ENCODE measurements around the gene FASTKD2.
"Not testable (repeated sequence)": the region's sequence is repeated elsewhere in the genome, so short reads cannot be mapped to it uniquely, and the experiment has no call there.

FASTKD2 gene

DNA sequence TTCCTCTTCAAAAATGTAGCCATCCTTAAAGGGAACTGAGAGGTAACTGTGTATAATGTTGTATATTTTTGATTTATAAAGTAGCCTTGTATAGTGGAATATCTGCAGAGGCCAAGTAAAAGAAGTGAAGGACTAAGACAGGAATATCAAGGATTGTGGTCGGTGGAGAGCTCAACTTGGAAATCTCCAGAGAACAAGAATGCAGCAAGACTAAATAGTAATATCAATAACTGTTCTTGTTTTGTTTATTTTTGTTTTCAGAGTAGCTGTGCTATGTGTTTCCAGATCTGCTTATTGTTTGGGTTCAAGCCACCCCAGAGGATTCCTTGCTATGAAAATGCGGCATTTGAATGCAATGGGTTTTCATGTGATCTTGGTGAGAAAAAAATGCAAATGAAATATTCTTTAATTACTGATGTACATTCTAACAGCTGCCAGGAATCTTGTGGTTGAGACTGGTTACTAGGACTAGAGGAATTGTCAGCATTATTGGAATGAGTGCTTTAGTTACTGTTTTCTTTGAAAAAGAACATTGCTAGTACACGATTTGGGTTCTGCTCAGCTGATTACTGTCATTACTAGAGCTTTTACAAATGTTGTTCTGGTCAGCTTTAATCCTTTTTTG lies 25.0 kb downstream of the FASTKD2 start:
- no peak for DNase-seq (ENCODE audit: low read depth in 2 of 3, low spot score in 2 of 3)

DNA sequence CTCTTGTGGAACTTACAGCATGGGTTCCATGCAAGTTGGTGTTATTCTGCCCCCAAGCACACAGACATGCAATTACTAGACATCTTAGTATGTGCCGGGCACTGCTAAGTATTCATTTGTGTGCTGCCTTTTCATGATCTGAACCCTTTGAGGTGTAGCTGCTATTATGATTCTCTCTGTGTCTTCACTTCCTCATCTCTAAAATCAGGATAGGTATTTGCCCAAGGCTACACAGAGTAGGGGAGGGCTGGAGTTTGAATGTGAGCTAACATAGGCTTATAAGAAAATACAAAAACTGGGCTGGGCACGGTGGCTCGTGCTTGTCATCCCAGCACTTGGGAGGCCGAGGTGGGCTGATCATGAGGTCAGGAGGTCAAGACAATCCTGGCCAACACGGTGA lies 27.2 kb downstream of the FASTKD2 start:
- no peak for DNase-seq (ENCODE audit: low read depth in 2 of 3, low spot score in 2 of 3)

DNA sequence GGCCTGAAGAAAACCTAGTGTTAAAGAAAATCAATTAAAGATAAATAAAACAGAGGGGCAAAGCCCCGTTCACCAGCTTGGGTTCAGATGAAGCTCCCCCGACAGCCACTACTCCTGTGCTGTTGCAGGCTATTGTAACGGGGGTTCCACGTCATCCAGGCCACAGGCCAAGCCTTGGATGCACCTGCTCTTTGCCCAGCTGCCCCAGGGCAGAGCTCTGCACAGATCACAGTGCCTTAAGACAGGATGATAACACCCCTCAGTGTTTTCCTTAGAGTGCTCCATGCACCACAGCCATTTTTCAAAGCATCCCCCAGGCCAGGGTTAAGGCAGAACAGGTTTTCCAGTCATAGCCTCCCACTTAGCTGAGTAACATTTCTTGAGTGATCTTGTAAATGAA lies 32.0 kb downstream of the FASTKD2 start:
- no peak for DNase-seq (ENCODE audit: low read depth in 2 of 3, low spot score in 2 of 3)

DNA sequence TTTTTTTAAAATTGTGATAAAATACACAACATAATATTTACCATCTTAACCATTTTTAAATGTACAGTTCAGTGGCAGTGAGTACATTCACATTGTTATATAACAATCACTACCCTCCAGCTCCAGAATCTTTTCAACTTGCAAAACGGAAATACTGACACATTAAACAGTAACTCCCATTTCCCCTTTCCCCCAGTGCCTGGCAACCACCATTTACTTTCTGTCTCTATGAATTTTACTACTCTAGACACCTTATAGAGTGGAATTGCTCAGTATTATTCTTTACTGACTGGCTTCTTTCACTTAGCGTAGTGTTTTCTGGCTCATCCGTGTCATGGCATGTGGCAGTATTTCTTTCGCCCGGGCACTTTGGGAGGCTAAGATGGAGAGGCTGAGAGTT lies 32.6 kb downstream of the FASTKD2 start:
- DNase-seq (ENCODE audit: low read depth in 2 of 3, low spot score in 2 of 3) = no peak

DNA sequence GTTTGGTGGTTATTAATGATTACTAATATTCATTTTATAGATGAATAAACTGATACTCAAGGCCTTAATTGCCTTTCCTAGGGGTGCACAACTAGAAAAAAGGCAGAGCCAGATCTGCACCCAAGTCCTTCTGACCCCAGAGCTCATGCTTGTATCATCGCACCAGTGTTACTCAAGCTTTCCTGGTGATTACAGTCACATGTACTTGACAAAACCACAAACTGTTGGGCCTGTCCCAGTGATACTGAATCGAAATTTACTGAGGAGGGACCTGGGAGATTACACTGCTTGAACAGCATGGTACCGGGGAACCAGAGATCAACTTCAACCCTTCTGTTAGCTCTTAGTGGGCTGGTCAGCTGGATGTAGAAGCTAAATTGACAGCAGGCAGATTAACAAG lies 33.7 kb downstream of the FASTKD2 start:
- no peak for DNase-seq (ENCODE audit: low read depth in 2 of 3, low spot score in 2 of 3)

DNA sequence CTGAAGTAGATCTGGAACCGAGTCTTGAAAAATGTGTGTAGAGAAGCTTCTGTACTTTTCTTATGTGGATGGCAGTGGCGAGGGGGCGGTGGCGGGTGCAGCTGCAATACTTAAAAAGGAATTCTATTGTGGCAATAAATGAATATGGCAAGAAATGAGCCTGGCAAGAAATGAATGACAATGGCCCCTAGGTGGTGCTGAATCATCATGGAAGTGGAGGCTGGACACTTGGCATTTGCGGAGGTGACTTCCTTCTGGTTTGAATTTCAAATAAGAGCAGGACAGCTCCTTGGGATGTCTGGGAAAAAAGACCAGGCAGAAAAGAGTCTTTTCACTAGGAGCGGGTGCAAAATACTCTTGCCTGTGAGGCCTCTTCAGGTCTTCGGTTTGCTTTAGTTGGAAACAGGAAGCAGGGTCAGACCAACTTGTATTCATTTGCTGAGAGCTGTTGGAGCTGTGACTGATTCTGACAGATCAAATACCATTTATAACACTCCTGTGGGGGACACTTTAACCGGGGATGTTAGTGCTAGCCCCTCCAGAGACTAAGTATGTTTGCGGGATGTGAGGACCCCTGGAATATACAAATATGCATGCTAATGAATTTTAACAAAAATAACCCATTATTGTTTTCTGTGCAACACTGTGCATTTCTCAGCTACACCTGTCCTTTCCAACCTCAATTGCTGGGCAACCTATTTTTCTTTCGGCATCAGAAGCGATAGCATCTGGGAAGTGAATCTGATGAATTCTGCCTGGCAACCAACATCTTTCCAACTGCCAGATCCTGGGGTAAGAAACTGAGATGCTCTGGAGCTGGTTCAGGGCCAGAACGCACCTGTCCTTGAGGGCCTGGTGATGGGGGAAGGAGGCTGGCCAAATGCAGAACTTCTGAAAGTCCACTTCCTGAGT lies 35.4 kb downstream of the FASTKD2 start:
- no peak for DNase-seq (ENCODE audit: low read depth in 2 of 3, low spot score in 2 of 3)

DNA sequence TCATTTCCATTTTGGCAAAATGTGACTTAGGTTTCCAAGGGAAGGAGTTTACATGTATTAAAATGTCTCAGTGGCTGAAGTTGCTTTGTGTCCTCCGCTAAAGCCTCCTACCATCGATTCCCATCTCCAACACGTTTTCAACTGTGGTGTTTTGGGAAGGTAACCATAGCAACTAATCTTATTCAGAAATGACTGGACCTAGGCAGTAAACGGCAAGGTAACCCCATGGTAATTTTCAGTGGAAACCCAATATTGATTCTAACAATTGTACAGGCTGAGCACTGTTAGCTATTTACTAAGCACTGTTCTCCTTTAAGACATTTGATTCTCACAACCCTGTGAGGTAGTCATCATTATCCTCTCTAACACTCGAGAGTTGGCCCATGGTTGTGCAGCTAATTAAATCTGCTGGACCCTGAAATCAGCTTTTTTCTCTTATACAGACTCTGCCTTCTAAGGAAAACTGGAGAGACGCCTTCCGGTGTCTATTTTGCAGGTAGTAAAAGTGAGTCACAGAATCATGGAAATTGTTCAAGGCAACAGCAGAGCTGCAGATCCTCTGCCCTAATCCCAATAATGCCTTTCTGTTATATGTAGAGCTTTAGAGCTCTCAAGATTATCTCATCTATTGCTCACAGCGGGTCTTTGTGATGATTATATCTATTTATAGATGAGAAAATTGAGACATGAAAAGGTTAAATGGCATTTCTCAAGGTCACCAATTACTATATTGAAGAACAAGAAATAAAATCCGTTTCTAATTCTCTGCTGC lies 36.2 kb downstream of the FASTKD2 start:
- DNase-seq (ENCODE audit: low read depth in 2 of 3, low spot score in 2 of 3) = no peak

DNA sequence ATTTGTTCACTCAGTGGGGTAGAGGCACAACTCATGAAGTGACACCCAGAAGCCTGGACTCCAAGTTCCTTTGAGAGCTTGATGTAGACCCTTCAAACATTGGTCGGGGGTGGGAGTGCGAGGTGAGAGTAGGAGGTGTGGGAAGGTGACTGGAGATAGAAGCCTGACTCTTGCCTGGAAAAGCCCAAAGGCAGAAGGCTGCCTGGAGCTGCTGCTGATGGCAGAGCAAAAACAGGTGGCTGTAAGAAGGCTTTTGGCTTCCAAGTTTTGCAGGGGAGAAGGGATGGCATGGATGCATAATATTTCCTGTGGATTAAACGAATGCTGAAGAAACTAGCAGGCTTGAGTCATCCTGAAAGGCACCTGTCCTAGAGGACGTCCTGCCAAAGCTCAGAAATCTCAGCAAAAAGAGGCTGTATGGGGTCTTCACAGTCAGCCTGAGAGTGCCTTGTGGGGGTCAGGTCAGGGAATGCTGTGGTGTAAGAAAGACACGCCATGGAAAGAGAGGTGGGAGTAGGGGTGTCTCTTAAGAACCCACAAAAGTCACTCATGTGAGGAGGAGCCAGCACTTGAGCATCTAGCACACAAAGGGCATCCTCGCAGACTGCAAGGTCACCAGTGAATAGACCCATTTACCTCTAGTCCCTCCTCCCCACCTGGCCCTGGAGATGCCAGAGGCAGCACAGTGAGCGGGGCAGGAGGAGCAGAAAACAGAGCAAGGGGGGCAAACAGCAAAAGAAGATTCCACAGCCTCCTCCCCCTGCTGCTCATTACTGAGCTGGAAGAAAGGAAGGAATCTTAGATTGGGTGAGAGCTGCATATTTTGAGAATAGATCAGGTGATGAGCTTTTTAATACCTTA lies 37.5 kb downstream of the FASTKD2 start:
- DNase-seq (ENCODE audit: low read depth in 2 of 3, low spot score in 2 of 3) = no peak

DNA sequence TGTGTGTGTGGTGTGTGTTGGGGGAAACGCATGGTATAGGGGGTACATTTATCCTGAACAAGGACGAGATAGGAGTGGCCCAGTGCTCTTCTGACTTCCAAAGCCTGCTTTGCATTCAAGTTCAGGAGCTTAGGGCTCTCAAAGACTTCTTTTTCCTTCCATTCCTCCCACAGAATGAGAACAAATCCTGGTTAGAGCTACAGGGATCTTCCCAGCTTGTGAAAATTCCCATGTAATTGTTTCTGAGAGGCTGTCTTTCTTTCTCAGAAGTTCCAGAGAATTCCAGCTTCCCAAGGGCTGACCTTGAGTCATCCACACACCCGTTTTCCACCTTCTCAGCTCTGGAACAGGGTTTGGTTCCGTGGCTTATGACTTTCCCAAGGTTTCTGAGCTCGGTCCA lies 38.9 kb downstream of the FASTKD2 start:
- no peak for DNase-seq (ENCODE audit: low read depth in 2 of 3, low spot score in 2 of 3)

DNA sequence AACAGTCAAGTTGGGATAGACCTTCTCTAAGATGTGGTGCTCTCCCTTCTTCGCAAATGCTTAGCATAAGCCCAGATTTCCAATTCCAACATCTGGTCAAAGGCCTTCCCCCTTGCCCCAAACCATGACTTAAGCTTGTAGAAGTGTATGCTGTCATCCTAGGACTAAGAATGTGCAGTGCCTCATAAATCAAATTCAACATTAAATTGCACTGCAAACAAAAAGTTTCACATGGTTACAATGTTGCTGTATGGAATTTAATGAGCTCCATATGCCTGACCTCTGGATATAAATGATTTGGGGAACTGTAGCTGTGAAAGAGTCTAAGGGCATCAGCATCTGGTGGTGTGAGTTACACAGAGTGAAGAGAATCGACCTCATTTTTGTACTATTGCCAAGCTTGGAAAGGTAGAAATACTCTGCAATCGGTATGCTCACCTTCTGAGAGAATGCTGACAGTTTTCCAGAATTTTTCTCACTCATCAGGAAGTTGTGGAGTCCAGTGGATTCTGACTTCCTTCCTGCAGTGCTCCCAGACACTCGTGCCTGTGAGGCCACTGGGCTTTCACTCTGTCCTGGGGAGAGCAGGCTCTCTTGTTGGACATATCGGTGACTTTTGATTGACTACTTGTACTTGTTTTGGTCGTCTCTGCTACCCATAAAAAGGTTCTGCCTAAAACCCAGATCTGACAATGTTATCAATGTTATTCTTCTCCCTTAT lies 40.6 kb downstream of the FASTKD2 start:
- no peak for DNase-seq (ENCODE audit: low read depth in 2 of 3, low spot score in 2 of 3)

DNA sequence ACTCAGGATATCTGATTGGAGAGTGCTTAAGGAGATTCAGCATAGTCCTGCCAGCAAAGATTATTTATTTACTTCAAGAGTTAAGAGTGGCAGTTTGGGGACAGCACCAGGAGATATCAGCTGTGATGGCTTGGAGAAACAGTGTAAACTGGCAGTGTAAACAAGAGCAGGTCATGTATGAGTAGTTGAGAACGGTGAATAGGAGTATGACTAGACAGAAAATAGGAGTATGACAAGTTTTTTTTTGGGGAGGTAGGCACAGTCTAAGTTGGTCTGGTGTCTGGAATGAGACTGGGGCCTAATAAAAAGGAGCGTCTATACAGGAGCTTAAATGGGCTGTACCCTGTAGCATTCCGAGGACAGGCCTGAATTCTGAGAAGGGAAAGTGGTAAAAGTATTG lies 42.2 kb downstream of the FASTKD2 start:
- DNase-seq (ENCODE audit: low read depth in 2 of 3, low spot score in 2 of 3) = not testable (repeated sequence)

DNA sequence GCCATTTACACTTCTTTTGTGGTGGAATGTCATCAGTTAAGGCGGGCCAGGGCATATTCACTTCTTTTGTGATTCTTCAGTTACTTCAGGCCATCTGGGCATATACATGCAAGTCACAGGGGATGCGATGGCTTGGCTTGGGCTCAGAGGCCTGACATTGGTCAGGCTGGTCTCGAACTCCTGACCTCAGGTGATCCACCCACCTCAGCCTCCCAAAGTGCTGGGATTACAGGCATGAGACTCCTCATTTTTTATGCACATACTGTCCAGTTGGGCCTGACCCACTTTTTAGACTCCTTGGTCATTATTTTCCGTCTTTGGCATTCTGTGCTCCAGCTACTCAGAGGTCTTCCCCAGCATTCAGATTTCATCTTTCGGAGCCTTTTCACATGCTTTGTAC lies 47.1 kb downstream of the FASTKD2 start:
- DNase-seq (ENCODE audit: low read depth in 2 of 3, low spot score in 2 of 3) = not testable (repeated sequence)

DNA sequence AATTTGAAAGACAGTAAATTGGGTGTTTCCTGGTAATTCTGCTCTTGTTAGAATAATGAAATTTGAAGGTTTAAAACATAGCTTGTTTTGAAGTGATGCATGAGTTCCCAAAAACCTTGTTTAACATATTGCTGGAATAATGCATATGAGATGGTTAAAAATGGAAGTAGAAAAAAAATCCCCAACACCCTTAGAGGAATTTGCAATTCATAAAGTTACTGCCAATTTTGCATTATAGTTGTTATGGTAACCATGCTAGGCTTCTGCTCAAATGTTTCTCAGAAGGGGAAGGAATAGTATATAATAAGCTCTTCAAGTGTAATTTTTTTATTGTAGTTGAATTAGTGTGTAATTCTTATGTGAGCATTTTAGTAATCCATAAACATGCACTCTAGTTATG lies 49.1 kb downstream of the FASTKD2 start:
- no peak for DNase-seq (ENCODE audit: low read depth in 2 of 3, low spot score in 2 of 3)

DNA sequence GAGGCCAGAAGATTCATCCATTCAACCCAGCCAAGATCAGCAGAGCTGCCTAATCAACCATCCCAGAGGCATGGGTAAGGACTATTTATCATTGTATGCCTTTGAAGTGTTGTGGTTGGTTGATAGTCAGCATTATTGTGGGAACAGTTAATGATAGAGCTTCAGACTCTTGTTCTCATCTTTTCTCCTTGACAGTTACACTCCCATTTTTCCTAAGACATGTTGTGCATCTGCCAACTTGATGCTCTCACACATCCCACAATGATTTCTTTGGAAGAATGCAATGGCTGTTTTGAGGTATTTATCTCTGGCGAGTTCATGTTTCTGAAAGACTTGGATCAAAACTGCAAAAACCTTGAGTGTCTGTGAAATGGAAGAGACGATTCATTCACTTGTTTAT lies 55.4 kb downstream of the FASTKD2 start:
- no peak for DNase-seq (ENCODE audit: low read depth in 2 of 3, low spot score in 2 of 3)

DNA sequence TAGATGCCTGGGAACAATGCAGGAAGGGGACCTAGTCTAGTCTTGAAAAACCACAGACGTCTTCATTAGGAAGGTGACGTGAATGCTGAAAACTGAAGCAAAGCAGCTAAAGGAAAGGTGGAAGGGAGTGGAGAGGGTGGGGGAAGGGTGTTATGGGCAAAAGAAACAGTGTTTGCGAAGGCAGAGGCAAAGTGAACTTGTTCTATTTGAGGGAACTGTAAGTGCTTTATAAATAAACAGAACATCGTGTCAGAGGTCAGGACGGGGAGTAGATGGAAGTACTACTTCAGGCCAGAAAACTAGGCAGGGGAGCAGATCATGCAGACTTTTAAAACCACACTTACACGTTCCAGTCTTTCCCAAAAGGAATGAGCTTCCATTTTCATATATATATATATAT lies 57.8 kb downstream of the FASTKD2 start:
- no peak for DNase-seq (ENCODE audit: low read depth in 2 of 3, low spot score in 2 of 3)

DNA sequence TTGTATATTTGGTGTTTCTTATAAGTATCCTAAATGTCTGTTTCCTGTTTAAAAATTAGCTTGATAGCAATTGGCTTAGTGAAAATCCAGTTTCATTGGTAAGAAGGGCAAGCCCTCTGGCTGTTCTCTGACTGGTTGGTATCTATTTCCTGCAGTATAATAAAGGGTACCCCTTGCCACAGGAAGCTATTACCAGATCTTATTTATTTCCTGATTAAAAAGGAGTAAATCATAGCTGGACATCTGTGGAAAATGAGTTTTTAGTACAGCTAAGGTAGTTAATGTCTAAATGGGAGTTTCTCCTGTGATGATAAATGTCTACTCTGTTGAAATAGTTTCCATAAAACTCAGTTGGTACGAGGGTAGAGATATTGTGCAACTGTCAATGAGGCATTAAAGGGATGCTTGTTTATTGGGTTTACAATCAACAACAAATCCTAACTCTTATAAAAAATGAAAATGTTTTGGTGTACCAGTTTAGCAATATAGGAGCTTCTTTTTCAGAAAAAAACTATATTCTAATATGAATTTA lies 58.7 kb downstream of the FASTKD2 start:
- no peak for DNase-seq (ENCODE audit: low read depth in 2 of 3, low spot score in 2 of 3)

DNA sequence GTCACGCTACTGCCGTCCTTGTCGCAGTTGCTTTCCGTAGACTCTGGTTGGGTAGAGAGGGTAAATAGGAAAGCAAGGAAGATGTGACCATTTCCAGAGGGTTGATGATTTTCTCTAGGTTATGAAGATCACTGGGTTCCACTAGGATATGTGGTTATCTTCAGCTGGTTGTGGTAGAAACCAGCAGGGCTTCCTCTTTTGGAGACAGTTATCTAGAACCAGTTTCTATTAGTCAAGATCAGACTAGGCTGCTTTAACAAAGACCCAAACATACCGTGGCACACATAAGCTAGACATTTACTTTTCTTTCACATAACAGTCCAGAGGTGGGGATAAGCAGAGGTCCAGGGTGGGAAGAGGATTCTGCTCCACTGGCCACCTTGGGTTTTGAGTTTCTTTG lies 59.6 kb downstream of the FASTKD2 start:
- no peak for DNase-seq (ENCODE audit: low read depth in 2 of 3, low spot score in 2 of 3)

DNA sequence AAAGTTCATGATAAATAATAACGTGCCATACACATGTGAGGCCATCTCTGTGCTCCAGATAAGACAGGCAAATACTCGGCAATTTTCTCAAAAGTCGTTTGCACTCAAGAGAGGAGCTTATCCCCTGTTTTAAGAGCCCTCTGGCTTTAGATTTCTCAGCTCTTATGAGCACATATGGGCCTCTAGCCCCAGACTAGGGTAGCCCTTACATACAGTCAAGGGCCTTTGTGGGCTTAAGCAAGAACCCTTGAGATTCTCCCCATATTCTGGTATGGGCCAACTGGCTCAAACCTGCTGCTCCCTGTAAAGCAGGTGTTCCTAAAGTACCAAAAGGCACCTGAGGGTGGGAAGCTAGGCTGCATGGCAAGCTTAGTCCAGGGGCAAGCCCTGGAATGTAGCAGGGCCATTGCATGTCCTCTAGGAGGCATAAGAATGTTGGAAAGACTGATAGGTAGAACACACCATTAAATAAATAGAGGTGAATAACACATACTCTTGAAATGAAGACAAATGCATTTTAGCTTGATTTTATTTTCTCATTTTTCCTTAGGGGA lies 66.1 kb downstream of the FASTKD2 start:
- no peak for DNase-seq (ENCODE audit: low read depth in 2 of 3, low spot score in 2 of 3)

DNA sequence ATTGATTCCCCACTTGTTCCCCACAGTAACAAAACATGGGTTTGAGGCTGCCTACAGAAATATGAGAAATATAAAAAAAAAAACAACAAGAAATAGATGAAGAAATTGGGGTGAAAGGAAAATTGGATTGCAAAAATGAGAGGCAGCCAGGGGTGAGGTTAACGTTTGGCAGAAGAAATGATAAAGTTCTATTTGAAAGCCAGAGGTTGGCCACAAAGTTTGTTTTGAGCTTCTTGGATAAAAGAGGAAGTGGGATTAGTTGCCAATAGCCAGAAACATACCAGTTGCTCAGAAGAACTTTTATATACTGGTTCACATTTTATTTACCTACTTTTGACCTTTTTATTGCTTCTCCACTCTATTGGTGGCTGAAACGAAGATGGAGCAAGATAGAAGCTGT lies 67.5 kb downstream of the FASTKD2 start:
- DNase-seq (ENCODE audit: low read depth in 2 of 3, low spot score in 2 of 3) = no peak

DNA sequence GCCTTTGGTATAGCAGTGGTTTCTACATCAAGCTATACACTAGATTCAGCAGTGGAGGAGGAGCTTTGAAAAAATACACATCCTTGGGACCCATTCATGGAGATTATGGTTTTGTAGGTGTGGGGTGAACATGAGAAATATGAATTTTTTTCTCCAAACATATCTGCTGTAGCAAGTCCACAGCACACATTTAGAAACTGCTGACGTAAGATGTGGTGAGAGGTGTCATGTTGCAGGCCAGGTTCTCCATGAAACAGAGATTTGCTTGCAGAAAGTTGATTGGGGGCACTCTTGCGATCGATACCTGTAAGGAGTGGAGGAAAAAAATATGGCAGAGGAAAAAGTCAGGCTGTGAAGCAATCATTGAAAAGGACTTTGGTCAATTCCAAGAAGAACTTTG lies 67.9 kb downstream of the FASTKD2 start:
- no peak for DNase-seq (ENCODE audit: low read depth in 2 of 3, low spot score in 2 of 3)
